ENCODE measurements around the gene FAM83C.
A peak's percentile ranks its signal among the peaks of the same experiment; 100 is the strongest.

FAM83C gene

GRCh38 chr20:35277531-35278395 lies 14.5 kb downstream of the FAM83C start, which contains the start of gene MMP24OS:
TSS of gene MMP24OS (minus strand) at chr20:35278122. CDS start at chr20:35277929, 193 bp downstream.
- FAIRE-seq (peak; percentile 97), DNase-seq (ENCODE audit: insufficient read length, low spot score) (peak; percentile 93)
- TF ChIP-seq PAX5 (IDR thresholded peaks at IDR 0.05; ENCODE audit: insufficient read depth, low read length, severe bottlenecking), result peak; percentile 61
- no peak for TF ChIP-seq POU2F2 (IDR thresholded peaks at IDR 0.05; ENCODE audit: low read depth, low read length)
- peak; percentile 72 for TF ChIP-seq TAF1 (IDR thresholded peaks at IDR 0.05; ENCODE audit: low read depth, low read length)
- TF ChIP-seq SPI1 (IDR thresholded peaks at IDR 0.05; ENCODE audit: low read depth, low read length), result peak; percentile 69
- peak; percentile 87 for TF ChIP-seq POLR2A (IDR thresholded peaks at IDR 0.05; ENCODE audit: low read depth, low read length)
- peak; percentile 92 for TF ChIP-seq POLR2AphosphoS5 (IDR thresholded peaks at IDR 0.05; ENCODE audit: low read depth, low read length)

- TF ChIP-seq SPI1 (IDR thresholded peaks at IDR 0.05; ENCODE audit: low read depth, low read length), result no peak
- TF ChIP-seq TAF1 (IDR thresholded peaks at IDR 0.05; ENCODE audit: low read depth, low read length), result no peak
- TF ChIP-seq POLR2A (IDR thresholded peaks at IDR 0.05; ENCODE audit: low read depth, low read length), result no peak
- no peak for TF ChIP-seq POLR2AphosphoS5 (IDR thresholded peaks at IDR 0.05; ENCODE audit: low read depth, low read length)
- TF ChIP-seq POU2F2 (IDR thresholded peaks at IDR 0.05; ENCODE audit: low read depth, low read length), result no peak
- no peak for TF ChIP-seq PAX5 (IDR thresholded peaks at IDR 0.05; ENCODE audit: insufficient read depth, low read length, severe bottlenecking)
- FAIRE-seq, result no peak
- no peak for DNase-seq (ENCODE audit: insufficient read length, low spot score)
Measured at GRCh38 chr20:35277127-35277526, 15.1 kb downstream of the FAM83C start.

- DNase-seq (ENCODE audit: insufficient read length, low spot score), result no peak
- TF ChIP-seq POLR2A (IDR thresholded peaks at IDR 0.05; ENCODE audit: low read depth, low read length), result peak; percentile 4; the same call in 1 of the 2 replicates
- no peak for TF ChIP-seq POU2F2 (IDR thresholded peaks at IDR 0.05; ENCODE audit: low read depth, low read length)
Measured at GRCh38 chr20:35276408-35276807, 15.8 kb downstream of the FAM83C start.

GRCh38 chr20:35275741-35276251 lies 16.4 kb downstream of the FAM83C start:
- FAIRE-seq (no peak), DNase-seq (ENCODE audit: insufficient read length, low spot score) (no peak)
- TF ChIP-seq POLR2AphosphoS5 (IDR thresholded peaks at IDR 0.05; ENCODE audit: low read depth, low read length), result 0 out of 2 replicates have a peak, but pooled peaks have one; percentile 39
- no peak for TF ChIP-seq SPI1 (IDR thresholded peaks at IDR 0.05; ENCODE audit: low read depth, low read length)

More at GRCh38 chr20:35276408-35276807, 15.8 kb downstream of the FAM83C start:
- FAIRE-seq, result no peak

- TF ChIP-seq TAF1 (IDR thresholded peaks at IDR 0.05; ENCODE audit: low read depth, low read length) (no peak), POLR2A (IDR thresholded peaks at IDR 0.05; ENCODE audit: low read depth, low read length) (0 out of 2 replicates have a peak, but pooled peaks have one; percentile 4)
- FAIRE-seq, result no peak
- no peak for DNase-seq (ENCODE audit: insufficient read length, low spot score)
Measured at GRCh38 chr20:35274172-35275092, 17.8 kb downstream of the FAM83C start.

- no peak for TF ChIP-seq POLR2AphosphoS5 (IDR thresholded peaks at IDR 0.05; ENCODE audit: low read depth, low read length)
- TF ChIP-seq SPI1 (IDR thresholded peaks at IDR 0.05; ENCODE audit: low read depth, low read length), result no peak
- no peak for TF ChIP-seq TAF1 (IDR thresholded peaks at IDR 0.05; ENCODE audit: low read depth, low read length)
- TF ChIP-seq POLR2A (IDR thresholded peaks at IDR 0.05; ENCODE audit: low read depth, low read length), result no peak
- no peak for TF ChIP-seq POU2F2 (IDR thresholded peaks at IDR 0.05; ENCODE audit: low read depth, low read length)
- TF ChIP-seq PAX5 (IDR thresholded peaks at IDR 0.05; ENCODE audit: insufficient read depth, low read length, severe bottlenecking), result no peak
- FAIRE-seq (no peak), DNase-seq (ENCODE audit: insufficient read length, low spot score) (no peak)
Measured at GRCh38 chr20:35273449-35274171, 18.6 kb downstream of the FAM83C start.

GRCh38 chr20:35271904-35272303 lies 20.3 kb downstream of the FAM83C start:
- FAIRE-seq (no peak), DNase-seq (ENCODE audit: insufficient read length, low spot score) (no peak)
- TF ChIP-seq PAX5 (IDR thresholded peaks at IDR 0.05; ENCODE audit: insufficient read depth, low read length, severe bottlenecking) (no peak), SPI1 (IDR thresholded peaks at IDR 0.05; ENCODE audit: low read depth, low read length) (no peak), POLR2AphosphoS5 (IDR thresholded peaks at IDR 0.05; ENCODE audit: low read depth, low read length) (no peak), POLR2A (IDR thresholded peaks at IDR 0.05; ENCODE audit: low read depth, low read length) (no peak), TAF1 (IDR thresholded peaks at IDR 0.05; ENCODE audit: low read depth, low read length) (no peak), POU2F2 (IDR thresholded peaks at IDR 0.05; ENCODE audit: low read depth, low read length) (no peak)

- no peak for TF ChIP-seq TAF1 (IDR thresholded peaks at IDR 0.05; ENCODE audit: low read depth, low read length)
- TF ChIP-seq POLR2AphosphoS5 (IDR thresholded peaks at IDR 0.05; ENCODE audit: low read depth, low read length), result no peak
- TF ChIP-seq SPI1 (IDR thresholded peaks at IDR 0.05; ENCODE audit: low read depth, low read length), result no peak
- no peak for TF ChIP-seq PAX5 (IDR thresholded peaks at IDR 0.05; ENCODE audit: insufficient read depth, low read length, severe bottlenecking)
- no peak for TF ChIP-seq POLR2A (IDR thresholded peaks at IDR 0.05; ENCODE audit: low read depth, low read length)
- no peak for TF ChIP-seq POU2F2 (IDR thresholded peaks at IDR 0.05; ENCODE audit: low read depth, low read length)
- no peak for FAIRE-seq
- no peak for DNase-seq (ENCODE audit: insufficient read length, low spot score)
Measured at GRCh38 chr20:35271073-35271882, 20.9 kb downstream of the FAM83C start.
